Ishikawa (cell line): ENCODE results near the gene ZNF266.

Experiments used
- TAF1 ChIP-seq: IDR thresholded peaks from 2 replicates; pipeline ENCODE4 v1.6.1; 2012; ENCODE audit warnings: low read depth, mild to moderate bottlenecking
- YY1 ChIP-seq: IDR thresholded peaks from 2 replicates; pipeline ENCODE4 v1.6.1; 2012; ENCODE audit warnings: low read depth
- ZBTB7A ChIP-seq: IDR thresholded peaks from 2 replicates; pipeline ENCODE4 v1.6.1; 2012; ENCODE audit warnings: low read depth

- no peak for TF ChIP-seq TAF1
- no peak for TF ChIP-seq ZBTB7A
- TF ChIP-seq YY1: no peak
Observed at GRCh38 chr19:9427941-9428340, 7.4 kb downstream of the ZNF266 start.
